GM18517 (cell line): ENCODE results near the gene DAND5.

ENCODE experiments used
- ATAC-seq: cut with Tn5 transposase; IDR thresholded peaks from one replicate; pipeline ENCODE4 v1.9.1; 2021; ENCODE audit warnings: mild to moderate bottlenecking, moderate library complexity; ENCODE audit not compliant: unreplicated experiment

Gene DAND5

GRCh38 chr19:12991296-12991695, 21.9 kb downstream of the DAND5 start:
- no peak for ATAC-seq

GRCh38 chr19:12992729-12993128, 23.4 kb downstream of the DAND5 start:
- ATAC-seq, result no peak

- no peak for ATAC-seq
These were observed 24.2 kb downstream of the DAND5 start for GRCh38 chr19:12993562-12993961.

GRCh38 chr19:12994701-12995595, 25.6 kb downstream of the DAND5 start, which contains the start of gene NFIX:
TSS of gene NFIX (plus strand) at chr19:12995475. CDS start at chr19:12995838, 363 bp downstream.
- ATAC-seq, result no peak

GRCh38 chr19:12995596-12996405, 26.4 kb downstream of the DAND5 start:
- ATAC-seq, result no peak

GRCh38 chr19:12996406-12997094, 27.2 kb downstream of the DAND5 start:
- no peak for ATAC-seq

GRCh38 chr19:12997179-12997966, 28.0 kb downstream of the DAND5 start:
- no peak for ATAC-seq

GRCh38 chr19:12997967-12998940, 28.9 kb downstream of the DAND5 start:
- no peak for ATAC-seq

GRCh38 chr19:13001166-13001501, 31.8 kb downstream of the DAND5 start:
- no peak for ATAC-seq

GRCh38 chr19:13001502-13002165, 32.3 kb downstream of the DAND5 start:
- ATAC-seq, result no peak

GRCh38 chr19:13002166-13002898, 33.0 kb downstream of the DAND5 start:
- no peak for ATAC-seq

GRCh38 chr19:13003081-13003480, 33.7 kb downstream of the DAND5 start:
- ATAC-seq, result no peak

GRCh38 chr19:13004273-13004672, 34.9 kb downstream of the DAND5 start:
- no peak for ATAC-seq

GRCh38 chr19:13005253-13005652, 35.9 kb downstream of the DAND5 start:
- no peak for ATAC-seq

GRCh38 chr19:13005861-13006370, 36.5 kb downstream of the DAND5 start:
- no peak for ATAC-seq

- ATAC-seq, result no peak
These were observed 37.3 kb downstream of the DAND5 start for GRCh38 chr19:13006431-13007281.
